PC-3 (cell line): ENCODE results near the gene MYO5A.

Source experiments
- EZH2 ChIP-seq: fragments of 300-600 bp; sonication (generic); IDR thresholded peaks from one replicate; pipeline ENCODE4 v1.6.1; 2017; ENCODE audit warnings: antibody characterized with exemption, mild to moderate bottlenecking, low read length; ENCODE audit not compliant: unreplicated experiment
- TF ChIP-seq, protein P1 (sequence below): fragments of 300-600 bp; sonication (generic); conservative IDR thresholded peaks from 2 replicates; pipeline ENCODE4 v1.5.1; 2017; ENCODE audit warnings: antibody characterized with exemption, low read depth, mild to moderate bottlenecking, low read length

GRCh38 chr15:52383100-52383588 is 145.5 kb downstream of the MYO5A start:
- TF ChIP-seq EZH2 = no peak
- TF ChIP-seq, protein P1, sequence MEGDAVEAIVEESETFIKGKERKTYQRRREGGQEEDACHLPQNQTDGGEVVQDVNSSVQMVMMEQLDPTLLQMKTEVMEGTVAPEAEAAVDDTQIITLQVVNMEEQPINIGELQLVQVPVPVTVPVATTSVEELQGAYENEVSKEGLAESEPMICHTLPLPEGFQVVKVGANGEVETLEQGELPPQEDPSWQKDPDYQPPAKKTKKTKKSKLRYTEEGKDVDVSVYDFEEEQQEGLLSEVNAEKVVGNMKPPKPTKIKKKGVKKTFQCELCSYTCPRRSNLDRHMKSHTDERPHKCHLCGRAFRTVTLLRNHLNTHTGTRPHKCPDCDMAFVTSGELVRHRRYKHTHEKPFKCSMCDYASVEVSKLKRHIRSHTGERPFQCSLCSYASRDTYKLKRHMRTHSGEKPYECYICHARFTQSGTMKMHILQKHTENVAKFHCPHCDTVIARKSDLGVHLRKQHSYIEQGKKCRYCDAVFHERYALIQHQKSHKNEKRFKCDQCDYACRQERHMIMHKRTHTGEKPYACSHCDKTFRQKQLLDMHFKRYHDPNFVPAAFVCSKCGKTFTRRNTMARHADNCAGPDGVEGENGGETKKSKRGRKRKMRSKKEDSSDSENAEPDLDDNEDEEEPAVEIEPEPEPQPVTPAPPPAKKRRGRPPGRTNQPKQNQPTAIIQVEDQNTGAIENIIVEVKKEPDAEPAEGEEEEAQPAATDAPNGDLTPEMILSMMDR = no peak
